Stimulated activated CD4-positive, alpha-beta T cell treated with anti-CD3 and anti-CD28 coated beads, Interleukin-4, amount 100 ng/mL, for 48 hours (primary cell): Measurements from ENCODE around the gene ENOX2.
A peak's percentile ranks its signal among the peaks of the same experiment; 100 is the strongest.

ENCODE experiments used
- DNase-seq, 2 donors: peaks; one replicate each; pipeline ENCODE4 v3.0.0-alpha.2; 2020; ENCODE audit warnings: low read depth in 2 of 2

ENOX2 gene

DNA sequence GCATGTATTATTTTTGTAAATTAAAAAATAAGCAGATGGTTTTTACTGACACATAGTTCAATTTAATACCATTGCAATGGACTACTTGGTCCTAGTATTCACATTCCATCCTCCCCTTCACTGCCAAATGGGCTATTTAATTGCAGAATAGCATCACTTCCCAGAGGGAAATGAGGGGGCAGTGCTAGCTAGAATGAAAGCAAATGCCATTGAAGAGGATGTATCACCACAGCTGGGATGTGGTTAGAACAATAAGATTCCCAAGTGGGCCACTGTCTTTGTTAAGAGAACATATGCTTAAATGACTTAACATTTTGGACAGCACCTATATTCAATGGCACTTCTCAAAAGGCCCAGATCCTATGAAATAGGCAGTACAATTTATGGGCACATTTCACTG is 276.5 kb downstream of the ENOX2 start:
- no peak for DNase-seq

DNA sequence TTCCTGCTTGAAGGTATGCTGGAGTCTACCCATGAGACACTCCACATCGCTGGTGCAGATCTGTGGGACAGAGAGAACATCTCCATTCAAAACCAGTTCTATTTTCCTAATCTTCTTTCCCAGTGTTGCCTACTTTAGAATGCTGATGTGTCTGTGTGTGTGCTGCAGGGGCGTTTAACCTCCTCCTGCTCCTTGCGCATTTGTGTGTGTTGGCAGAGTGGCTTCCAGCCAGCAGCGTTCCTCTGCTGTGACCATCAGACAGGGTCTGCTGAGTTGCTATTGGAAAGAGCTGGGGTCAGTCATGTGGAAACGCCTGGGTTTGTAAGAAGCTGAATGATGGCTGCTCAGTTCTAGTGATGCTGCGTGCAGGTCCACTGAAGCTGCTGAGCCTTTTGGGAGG is 277.6 kb downstream of the ENOX2 start:
- no peak for DNase-seq

DNA sequence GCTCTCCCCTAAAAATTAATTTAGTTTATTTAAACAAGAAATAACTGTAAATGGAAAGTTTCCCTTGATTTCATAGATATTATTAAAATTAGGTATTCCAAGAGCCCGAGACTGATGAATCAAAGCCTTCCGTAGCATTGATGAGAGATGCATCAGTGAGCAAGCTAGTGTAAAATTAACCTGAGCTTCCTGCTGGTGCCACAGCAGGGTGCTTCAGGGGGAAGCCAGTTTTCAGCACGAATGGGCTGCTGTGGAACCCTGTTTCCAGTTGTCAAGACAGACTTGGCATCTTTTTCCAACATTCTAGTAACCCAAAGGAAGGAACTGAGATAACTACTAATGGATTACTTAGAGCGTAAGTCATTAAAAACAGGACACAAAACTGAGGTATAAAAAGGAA is 279.5 kb downstream of the ENOX2 start:
- DNase-seq = no peak

DNA sequence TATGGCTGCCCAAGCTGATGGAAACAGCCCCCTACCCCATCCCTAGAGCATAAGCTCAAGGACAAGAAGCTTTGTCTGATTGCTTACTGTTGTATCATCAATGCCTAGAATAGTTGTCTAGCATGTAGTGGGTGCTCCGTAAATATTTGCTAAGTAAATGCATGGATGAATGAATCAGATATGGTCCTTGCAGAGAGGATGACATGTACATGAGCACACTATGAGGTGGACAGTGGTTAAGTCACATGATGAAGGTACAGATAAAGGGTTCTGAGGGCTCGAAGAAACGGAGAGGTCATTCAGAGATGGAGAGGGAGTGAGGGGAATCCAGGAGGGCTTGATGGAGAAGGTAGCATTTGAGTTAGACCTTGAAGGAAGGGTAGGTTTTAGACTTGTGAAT is 287.1 kb downstream of the ENOX2 start:
- DNase-seq = no peak

DNA sequence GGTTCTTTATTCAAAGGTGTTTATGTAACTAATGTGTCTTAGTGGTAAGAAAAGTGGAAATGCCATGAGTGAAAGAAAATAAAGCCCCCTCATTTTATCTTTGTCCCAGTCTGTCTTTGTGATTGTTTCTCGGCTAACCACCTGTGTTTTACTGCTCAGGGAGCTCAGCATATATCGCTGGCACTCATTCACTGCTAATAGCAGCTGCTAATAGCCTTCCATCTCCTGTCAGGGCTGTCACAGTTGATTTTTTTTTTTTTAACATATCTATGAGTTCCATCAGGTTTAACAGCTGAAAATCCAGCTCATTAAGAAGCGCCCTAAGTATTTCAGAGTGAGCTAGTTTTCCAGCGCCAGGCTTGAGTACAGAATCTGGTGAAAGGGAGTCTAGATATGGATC is 295.6 kb downstream of the ENOX2 start:
- DNase-seq = no peak

DNA sequence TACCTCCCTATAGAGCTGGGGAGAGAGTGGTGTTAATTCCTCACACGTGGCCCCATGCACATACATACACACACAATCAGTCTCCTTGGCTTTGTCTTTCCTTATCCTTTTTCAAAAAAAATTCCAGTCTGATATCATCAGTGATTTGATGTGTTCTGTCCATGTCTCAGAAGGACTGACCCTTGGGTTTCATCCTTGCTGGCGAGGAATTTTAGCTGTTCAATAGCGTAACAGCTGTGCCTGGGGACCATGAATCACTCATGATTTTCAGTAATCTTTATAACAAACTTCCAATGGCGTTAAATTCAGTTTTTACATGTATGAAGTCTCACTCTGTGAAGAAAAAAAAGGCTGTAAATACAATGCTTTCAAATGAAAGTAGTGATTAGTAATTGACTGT is 296.6 kb downstream of the ENOX2 start:
- DNase-seq = no peak

DNA sequence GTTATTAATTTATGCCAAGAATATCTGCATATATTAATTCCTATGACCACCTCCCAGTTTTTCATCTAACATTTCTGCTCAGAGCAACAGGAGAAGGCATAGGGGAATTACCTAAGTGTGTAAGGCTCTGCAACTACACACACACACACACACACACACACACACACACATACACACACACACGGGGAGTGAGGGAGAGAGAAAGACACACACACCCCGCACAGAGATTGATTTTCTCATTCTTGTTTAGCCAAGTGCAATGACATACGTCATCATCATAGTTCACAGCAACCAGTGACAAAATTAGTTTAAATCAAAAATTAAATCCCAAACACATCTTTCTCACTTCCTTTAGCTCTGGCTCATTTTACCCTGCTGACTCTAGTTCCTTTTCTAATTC is 298.1 kb downstream of the ENOX2 start:
- DNase-seq = no peak

DNA sequence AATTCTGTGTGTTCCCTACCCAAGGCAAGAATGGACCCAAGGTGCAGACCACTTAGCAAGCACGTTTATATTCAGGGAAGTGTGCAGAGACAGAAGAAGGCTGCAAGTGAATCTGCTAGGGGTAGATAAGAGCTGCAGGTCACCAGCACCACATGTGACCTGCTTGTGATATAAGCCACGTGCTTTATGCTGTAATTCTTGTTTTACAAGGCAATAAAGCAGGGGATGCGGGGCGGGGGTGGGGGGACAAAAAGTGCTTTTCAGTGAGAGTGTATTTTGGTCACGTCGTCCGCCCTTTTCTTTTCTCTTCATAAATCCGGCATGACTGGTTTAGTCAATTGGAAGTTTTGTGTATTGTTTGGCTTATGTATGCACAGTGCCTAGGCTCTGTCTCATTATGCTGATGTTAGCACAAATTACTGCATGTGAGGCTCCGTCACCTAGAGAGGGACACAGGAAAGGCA is 308.5 kb downstream of the ENOX2 start:
- DNase-seq = no peak

DNA sequence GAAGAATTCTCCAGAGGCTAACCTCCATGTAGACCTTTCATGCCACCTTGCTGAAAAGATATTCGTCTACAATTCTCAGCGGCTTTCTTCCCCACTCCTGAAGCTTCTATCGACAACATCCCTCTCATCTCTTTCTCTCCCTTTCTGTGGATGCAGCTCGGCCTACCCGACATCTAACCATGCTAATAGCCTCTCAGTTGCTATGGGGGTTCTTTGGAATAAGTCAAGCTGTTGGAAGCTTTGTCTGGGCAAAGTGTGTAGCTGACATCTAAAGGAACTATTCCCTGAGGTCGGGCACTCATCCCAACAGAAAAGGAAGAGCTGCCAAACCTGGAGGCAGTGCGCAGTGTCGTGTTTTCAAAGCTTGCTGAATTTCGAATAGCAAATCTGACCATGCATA is 309.1 kb downstream of the ENOX2 start:
- no peak for DNase-seq

DNA sequence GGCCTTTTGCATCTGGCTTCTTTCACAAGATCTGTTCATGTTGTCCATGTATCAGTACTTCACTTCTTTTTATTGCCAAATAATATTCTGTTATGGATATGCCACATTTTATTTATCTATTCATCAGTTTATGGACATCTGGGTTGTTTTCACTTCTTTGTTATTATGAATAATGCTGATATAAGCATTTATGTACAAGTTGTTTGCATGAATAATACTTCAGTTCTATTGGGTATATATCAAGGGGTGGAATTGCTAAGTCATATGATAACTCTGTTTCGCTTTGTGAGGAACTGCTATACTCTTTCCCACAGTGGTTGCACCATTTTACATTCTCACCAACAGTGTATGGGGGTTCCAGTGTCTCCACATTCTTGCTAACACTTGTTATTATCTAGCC is 310.8 kb downstream of the ENOX2 start:
- DNase-seq = no peak

DNA sequence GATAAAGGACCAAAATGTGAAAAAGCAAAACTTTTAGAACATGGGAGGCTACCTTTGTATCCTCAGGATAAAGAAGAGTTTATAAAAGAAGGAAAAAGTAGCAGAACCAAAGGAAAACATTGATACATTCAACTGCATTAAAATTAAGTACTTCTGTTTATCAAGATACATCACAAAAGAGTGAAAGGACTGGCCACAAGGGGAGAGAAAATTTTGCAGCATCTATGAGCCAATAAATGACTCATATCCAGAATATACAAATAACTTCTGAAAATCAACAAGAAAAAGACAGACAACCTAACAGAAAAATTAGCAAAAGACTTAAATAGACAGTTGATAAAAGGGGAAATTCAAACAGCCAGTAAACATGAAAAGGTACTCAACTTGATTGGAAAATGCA is 324.1 kb downstream of the ENOX2 start:
- DNase-seq = no peak

DNA sequence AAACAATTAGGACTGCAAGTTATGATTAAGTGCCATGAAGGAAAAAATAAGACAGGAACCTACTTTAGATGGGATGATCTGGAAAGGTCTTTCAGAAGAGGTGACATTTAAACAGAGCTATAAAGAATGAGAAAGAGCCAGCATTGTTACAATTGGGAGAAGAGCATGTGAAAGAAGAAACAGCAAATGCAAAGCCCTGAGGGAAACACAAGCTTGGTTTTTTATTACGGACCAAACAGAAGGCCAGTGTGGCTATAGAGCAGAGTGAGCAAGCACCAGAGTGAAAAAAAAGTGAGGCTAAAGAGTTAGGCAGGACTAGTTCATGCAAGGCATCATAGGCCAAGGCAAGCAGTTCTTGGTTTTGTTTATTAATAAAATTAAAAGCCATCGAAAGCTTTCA is 325.6 kb downstream of the ENOX2 start:
- DNase-seq = no peak

DNA sequence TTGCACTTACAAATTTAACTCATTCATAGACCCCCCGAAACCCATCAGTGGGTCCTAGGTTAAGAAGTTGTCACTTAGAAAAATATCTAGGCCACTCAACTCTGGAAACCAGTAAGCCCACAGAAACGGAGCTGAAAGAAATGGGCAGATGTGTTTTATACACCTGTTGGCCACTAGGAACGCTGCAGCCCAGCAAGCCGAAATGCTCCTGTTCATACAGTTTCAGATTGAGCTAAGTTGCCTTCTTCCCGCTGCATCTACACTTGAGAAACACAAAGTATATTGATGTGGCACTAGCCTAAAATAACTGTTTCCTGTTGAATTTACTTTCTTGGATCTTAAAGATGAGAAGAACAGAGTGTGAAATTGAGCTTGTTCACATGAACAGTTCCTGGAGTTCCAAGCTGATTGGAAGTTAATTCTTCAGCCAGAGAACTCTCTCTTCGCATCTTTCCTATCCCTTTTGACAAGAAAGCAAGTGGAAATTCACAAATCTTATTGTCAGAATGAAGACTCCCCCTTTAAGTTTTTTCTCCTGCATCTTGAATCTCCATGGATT is 327.1 kb downstream of the ENOX2 start:
- peak in 1 of 2 donors; percentile 8 for DNase-seq
